Raji (cell line): ENCODE results near the gene KDM2B.

Experiments used
- POLR2A ChIP-seq: IDR thresholded peaks from 2 replicates; pipeline ENCODE4 v1.6.1; 2011; ENCODE audit warnings: low read depth, low read length, control low read depth; ENCODE audit not compliant: insufficient read depth

The KDM2B gene

DNA sequence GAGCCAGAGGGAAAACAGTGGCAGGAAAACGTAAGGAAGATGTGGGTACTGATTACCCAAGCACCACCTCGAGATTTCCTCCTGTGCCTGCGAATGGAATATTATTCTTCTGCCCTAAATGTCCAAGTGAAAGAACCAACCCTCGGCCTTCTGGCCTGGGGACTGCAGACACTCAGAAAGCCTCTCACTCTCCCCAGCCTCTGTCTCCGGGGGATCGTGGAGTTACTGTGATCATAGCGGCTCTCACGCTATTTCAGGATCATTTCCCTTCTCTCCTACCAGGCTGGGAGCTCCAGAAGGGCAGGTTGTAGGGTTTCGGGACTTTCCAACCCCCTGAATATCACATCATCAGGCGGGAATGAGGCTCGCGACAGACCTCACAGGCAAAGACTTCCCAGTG is 68.9 kb downstream of the KDM2B start:
- TF ChIP-seq POLR2A = no peak

DNA sequence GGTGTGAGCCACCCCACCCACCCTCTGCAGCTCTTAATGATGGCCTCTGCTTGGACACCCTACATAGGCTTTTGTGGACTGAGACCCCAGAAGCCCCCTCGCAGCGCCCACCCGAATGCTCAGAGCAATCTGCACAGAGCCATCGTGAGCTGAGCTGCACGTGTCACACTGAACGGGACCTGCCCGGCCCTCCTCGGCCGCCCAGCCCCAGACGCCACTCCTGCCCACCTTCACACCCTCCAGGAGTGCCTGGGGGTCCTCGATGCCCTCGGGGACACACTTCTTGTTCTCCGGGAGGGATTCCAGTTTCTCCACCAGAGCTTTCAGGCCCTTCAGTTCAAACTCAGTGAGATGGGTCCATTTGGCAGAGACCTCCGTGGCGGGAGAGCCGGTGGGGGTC is 71.5 kb downstream of the KDM2B start:
- no peak for TF ChIP-seq POLR2A

DNA sequence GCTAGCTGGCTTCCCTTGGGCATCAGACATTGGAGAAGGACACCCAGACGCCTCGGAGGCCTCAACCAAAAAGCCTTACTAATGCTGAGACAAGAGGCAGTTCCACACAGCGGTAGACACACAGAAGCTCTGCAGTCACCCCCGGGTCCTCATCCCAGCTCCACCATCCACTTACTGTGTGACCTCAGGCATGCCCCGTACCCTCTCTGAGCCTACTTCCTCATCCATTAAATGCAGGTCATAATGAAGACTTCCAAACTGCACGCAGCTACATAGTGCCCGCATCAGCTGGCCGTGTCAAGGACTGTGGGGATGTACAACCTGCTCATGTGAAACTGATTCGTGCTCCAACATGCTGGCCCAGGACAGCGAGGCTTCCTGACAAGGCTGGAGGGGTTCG is 72.3 kb downstream of the KDM2B start:
- no peak for TF ChIP-seq POLR2A

- TF ChIP-seq POLR2A = no peak
These were observed 72.8 kb downstream of the KDM2B start for GRCh38 chr12:121507984-121508383.

DNA sequence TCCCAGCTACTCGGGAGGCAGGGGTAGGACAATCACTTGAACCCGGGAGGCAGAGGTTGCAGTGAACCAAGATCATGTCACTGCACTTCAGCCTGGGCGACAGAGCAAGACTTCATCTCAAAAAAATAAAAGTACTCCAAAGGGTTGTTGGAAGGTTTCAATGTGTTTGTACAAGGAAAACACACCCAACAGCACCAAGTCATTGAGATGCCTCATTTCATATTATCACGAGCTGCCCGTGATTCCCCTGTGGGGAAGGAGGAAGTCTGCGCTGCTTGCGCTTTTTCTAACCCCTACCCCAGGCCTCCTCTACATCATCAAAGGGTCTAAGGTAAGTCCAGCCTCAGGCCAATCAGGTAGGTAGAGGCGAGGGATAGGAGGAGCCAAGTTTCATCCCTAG is 73.6 kb downstream of the KDM2B start:
- no peak for TF ChIP-seq POLR2A

DNA sequence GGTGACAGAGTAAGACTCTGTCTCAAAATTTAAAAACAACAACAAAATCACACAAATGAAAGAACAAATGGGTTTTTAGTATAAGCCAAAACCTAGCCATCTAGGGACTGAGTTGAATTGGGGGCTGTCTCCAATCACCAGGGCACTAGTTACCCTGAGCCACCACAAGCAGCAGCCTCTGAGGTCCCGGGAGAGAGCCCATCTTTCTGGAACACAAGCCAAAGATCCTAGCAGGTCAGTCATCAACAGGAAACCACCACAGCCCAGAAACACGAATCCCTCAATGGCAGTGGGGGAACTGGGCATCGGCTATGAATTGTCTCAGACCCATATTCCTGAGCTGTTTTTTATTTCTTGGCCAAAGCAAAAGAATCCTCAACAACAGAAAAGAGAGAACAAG is 75.3 kb downstream of the KDM2B start:
- TF ChIP-seq POLR2A = no peak

- TF ChIP-seq POLR2A = no peak
These were observed 76.3 kb downstream of the KDM2B start for GRCh38 chr12:121504505-121504904.

DNA sequence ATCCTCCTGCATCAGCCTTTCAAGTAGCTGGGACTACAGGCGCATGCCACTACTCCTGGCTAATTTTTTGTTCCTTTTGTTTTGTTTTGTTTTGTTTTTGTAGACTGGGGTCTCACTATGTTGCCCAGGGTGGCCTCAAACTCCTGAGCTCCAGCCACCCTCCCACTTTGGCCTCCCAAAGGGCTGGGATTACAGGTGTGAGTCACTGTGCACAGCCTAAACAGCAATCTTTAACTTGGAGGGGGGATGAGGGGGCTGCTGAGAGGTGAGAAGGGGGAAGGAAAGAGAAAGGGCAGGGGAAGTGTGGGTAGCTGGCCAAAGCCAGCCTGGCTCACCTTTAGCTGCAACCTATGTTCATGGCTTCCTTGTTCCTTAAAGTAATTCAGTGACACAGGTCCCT is 77.4 kb downstream of the KDM2B start:
- TF ChIP-seq POLR2A = no peak

- TF ChIP-seq POLR2A = no peak
These were observed 78.9 kb downstream of the KDM2B start for GRCh38 chr12:121501946-121502345.

DNA sequence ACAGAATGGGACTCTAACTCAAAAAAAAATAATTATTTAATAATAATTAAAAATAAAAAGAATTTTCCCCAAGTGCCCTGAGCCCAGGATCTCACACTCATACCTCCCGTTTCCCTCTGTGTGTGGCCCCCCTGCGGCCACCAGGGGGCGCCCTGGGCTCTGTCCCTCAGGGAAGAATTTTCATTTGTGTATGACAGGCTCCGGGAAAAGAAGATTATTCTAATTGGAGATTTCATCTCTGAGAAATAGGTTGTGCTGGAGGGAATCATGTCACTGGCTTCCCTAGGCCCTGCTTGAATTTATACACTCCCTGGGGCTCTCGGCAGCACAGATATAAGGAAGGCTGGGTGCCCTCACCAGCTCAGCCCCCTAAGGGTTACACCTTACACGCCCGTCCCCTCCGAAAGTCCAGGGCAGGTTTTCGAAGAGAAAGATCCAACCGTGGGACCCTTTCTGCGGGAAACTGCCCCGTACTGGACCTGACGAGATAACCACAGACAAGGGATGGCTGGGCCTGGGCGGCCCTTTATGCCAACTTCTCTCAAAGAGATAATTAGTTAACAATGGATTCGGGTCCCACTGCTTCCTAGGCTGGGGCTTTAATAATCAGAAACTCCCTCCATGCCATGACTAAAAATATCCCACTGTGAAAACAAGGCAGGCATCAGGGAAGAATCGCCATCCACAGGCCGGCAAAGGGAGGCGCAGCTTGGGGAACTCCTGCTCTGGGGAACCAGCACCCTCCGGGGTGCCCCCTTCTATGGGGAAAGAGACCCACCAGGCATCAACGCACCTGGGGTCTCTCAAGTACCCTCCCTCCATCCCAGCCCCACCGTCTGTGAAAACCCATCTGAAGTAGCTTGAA is 80.7 kb downstream of the KDM2B start:
- no peak for TF ChIP-seq POLR2A

- TF ChIP-seq POLR2A = no peak
These were observed 85.1 kb downstream of the KDM2B start for GRCh38 chr12:121495746-121496145.

- no peak for TF ChIP-seq POLR2A
These were observed 86.6 kb downstream of the KDM2B start for GRCh38 chr12:121494093-121494787.

DNA sequence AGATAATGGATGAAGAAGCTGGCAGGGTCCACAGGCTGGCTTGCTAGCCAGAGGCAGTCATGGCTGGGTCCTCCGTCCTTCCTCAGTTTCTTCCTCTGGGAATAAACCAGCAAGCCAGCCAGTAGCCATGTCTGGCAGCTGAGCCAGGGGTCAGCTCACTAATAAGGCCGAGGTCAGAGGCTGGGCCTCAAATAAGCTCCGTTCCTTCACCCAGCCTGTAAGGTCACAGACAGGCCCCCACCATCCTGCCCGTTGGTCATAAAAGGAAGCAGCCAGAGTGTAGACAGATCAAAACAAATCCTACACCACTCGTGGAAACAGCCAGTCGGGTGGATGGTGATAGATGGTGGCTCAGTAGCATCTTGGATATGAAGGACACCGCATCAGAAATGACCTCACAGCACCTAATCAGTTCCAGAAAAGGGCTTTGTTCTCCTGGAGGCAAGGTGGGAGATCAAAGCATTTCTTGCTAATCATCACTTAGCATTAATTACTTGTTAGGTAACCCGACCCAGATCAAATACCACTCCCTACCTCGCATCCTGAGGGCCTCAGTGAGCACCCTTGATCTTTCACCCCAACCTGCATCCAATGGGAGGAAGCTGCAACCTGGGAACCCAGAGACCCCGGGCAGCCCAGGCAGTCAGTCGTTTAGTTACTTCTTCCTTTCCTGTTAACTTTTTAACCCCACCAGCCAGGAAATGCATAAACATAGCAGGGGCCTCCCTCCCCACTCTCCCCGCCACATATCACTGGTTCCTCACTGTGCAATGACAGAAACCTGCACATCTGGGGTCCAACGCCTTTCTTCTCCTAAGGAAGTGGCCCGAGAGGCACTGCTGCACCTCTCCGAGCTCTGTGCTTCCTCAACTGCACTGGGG is 90.2 kb downstream of the KDM2B start:
- TF ChIP-seq POLR2A = no peak

DNA sequence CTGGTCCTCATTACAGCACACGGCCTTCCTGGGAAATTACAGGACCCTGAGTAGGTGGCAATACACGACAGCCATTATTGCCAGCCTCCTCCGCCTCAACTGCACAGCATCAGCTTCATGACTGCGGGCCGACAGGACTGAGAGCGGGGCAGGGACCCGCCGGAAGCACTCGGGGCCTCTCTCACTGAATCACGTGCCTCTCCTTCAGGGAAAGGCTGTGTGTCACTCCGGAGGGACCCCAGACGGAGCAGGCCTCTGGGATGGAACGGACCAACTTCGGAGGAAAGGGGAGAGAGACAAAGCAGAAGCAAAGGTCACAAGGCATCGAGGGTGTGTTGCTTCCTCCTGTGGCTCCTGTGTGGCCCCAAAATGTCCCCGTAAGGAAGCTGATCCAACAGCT is 90.9 kb downstream of the KDM2B start:
- TF ChIP-seq POLR2A = no peak

- TF ChIP-seq POLR2A = no peak
These were observed 95.9 kb downstream of the KDM2B start for GRCh38 chr12:121484967-121485366.
